Spleen (tissue), 7 donors: Measurements from ENCODE around the gene ZBTB8B.
"Not testable (repeated sequence)": the region's sequence is repeated elsewhere in the genome, so short reads cannot be mapped to it uniquely, and the experiment has no call there.

Experiments used
- CTCF ChIP-seq, 11 experiments: fragments of 200-600 bp in 7 of 11; fragments of 450-650 bp in 4 of 11; sonication (generic) in 4 of 11; IDR thresholded peaks in 8 of 11; conservative IDR thresholded peaks in 3 of 11; 1 replicate in 7 of 11; 2 replicates in 4 of 11; pipeline versions ENCODE4 v1.4.0 to v1.8.0; 2016 to 2021; ENCODE audit warnings: antibody characterized with exemption in 11 of 11, inconsistent platforms in 4 of 11, mild to moderate bottlenecking in 1 of 11
- POLR2A ChIP-seq, 3 donors: fragments of 450-650 bp; IDR thresholded peaks; one replicate each; pipeline ENCODE4 v1.5.1; 2017; ENCODE audit warnings: antibody characterized with exemption in 3 of 3, mild to moderate bottlenecking in 1 of 3
- POLR2AphosphoS5 ChIP-seq, 3 donors: sonication (generic); formaldehyde crosslinking; IDR thresholded peaks; one replicate each; pipeline ENCODE4 v1.5.1; 2017; ENCODE audit warnings: antibody characterized with exemption in 3 of 3
- donor health status: DM: no; HTN: no; CAD: no; lungs with moderate emphysema.
- donor health status: DM: no; HTN: no; CAD: no.
- donor health status: DM: no; HTN: no; CAD: no.

DNA sequence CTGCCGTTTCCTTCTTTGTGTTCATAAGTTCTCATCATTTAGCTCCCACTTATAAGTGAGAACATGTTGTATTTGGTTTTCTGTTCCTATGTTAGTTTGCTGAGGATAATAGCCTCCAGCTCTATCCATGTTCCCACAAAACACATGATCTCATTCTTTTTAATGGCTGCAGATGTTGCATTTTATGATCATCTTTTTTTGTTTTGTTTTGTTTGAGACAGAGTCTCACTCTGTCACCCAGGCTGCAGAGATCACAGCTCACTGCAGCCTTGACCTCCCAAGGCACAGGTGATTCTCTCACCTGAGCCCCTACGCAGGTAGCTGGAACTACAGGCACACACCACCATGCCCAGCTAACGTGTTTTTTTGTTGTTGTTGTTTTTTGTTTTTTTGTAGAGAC lies 16.9 kb downstream of the ZBTB8B start:
- not testable (repeated sequence) for TF ChIP-seq POLR2AphosphoS5 (IDR thresholded peaks at IDR 0.05); POLR2A (IDR thresholded peaks at IDR 0.05); CTCF (IDR thresholded peaks at IDR 0.05 in 8 of 11, conservative IDR thresholded peaks at IDR 0.05 in 3 of 11)
